BLaER1 treated with 17β-estradiol and CSF1 and Interleukin-3, amounts not matched to agents 10 nM and 100 nM (cell line): Measurements from ENCODE around the gene FKBP3.

Experiments used
- H3K27ac ChIP-seq, 11 experiments: shearing (Covaris generic); formaldehyde crosslinking; 2 replicates each; pipeline ENCODE4 v1.8.1; 2022
- H3K27me3 ChIP-seq, 11 experiments: shearing (Covaris generic); formaldehyde crosslinking; 2 replicates each; pipeline ENCODE4 v1.8.1; 2022
- H3K36me3 ChIP-seq, 11 experiments: shearing (Covaris generic); formaldehyde crosslinking; 2 replicates each; pipeline ENCODE4 v1.8.1; 2022
- H3K4me1 ChIP-seq, 10 experiments: shearing (Covaris generic); formaldehyde crosslinking; 2 replicates each; pipeline ENCODE4 v1.8.1; 2022
- H3K4me2 ChIP-seq, 11 experiments: shearing (Covaris generic); formaldehyde crosslinking; 2 replicates each; pipeline ENCODE4 v1.8.1; 2022
- H3K4me3 ChIP-seq, 10 experiments: shearing (Covaris generic); formaldehyde crosslinking; 2 replicates each; pipeline ENCODE4 v1.8.1; 2022
- H3K9ac ChIP-seq, 11 experiments: shearing (Covaris generic); formaldehyde crosslinking; 2 replicates each; pipeline ENCODE4 v1.8.1; 2022
- H3K9me3 ChIP-seq, 11 experiments: shearing (Covaris generic); formaldehyde crosslinking; replicated peaks in 1 of 11; 2 replicates each; pipeline ENCODE4 v1.8.1; 2022
- H4K20me1 ChIP-seq, 11 experiments: shearing (Covaris generic); formaldehyde crosslinking; 2 replicates each; pipeline ENCODE4 v1.8.1; 2022
- Cebpa-rat ChIP-seq, 11 experiments: shearing (Covaris generic); IDR thresholded peaks; 2 replicates each; pipeline ENCODE4 v1.8.1; 2022

FKBP3 gene

GRCh38 chr14:45078323-45078722 lies 56.0 kb downstream of the FKBP3 start:
- Histone ChIP-seq H3K4me3 (no peak overlapping the region), H3K9me3 (peaks cover 0 to 12% (median 0%) of the 10 kb centered on the region in 11 experiments; a peak in 7 of 22 replicates), H3K36me3 (peaks cover 0 to 5% (median 0%) of the 10 kb centered on the region in 11 experiments; a peak in 2 of 22 replicates), H4K20me1 (no peaks in the 10 kb centered on the region), H3K27me3 (no peaks in the 10 kb centered on the region), H3K27ac (no peak overlapping the region), H3K9ac (no peak overlapping the region), H3K4me2 (no peak overlapping the region), H3K4me1 (peaks cover 0 to 3% (median 2%) of the 10 kb centered on the region in 10 experiments; a peak in 6 of 20 replicates)
- TF ChIP-seq Cebpa-rat (IDR thresholded peaks at IDR 0.05), result no peak

GRCh38 chr14:45073231-45073879 lies 60.9 kb downstream of the FKBP3 start:
- Histone ChIP-seq H4K20me1 (no peaks in the 10 kb centered on the region), H3K4me3 (no peak overlapping the region), H3K4me2 (no peak overlapping the region), H3K27me3 (no peaks in the 10 kb centered on the region), H3K27ac (no peak overlapping the region), H3K9ac (no peak overlapping the region), H3K4me1 (no peaks in the 10 kb centered on the region), H3K36me3 (peaks cover 0 to 6% (median 4%) of the 10 kb centered on the region in 11 experiments; a peak in 6 of 22 replicates), H3K9me3 (no peaks in the 10 kb centered on the region)
- no peak for TF ChIP-seq Cebpa-rat (IDR thresholded peaks at IDR 0.05)

GRCh38 chr14:45072126-45072525 lies 62.2 kb downstream of the FKBP3 start:
- Histone ChIP-seq H3K4me1 (no peaks in the 10 kb centered on the region), H3K4me2 (no peak overlapping the region), H3K36me3 (peaks cover 0 to 6% (median 4%) of the 10 kb centered on the region in 11 experiments; a peak in 6 of 22 replicates), H4K20me1 (no peaks in the 10 kb centered on the region), H3K9me3 (no peaks in the 10 kb centered on the region), H3K9ac (no peak overlapping the region), H3K27me3 (no peaks in the 10 kb centered on the region), H3K27ac (no peak overlapping the region), H3K4me3 (no peak overlapping the region)
- TF ChIP-seq Cebpa-rat (IDR thresholded peaks at IDR 0.05), result 0 out of 22 replicates have a peak, but pooled peaks of 1 of the 11 experiments have one; percentile 6

- Histone ChIP-seq H3K4me1 (no peaks in the 10 kb centered on the region), H3K9ac (no peak overlapping the region), H4K20me1 (no peaks in the 10 kb centered on the region), H3K9me3 (no peaks in the 10 kb centered on the region), H3K4me2 (no peak overlapping the region), H3K27ac (no peak overlapping the region), H3K27me3 (no peaks in the 10 kb centered on the region), H3K4me3 (no peak overlapping the region), H3K36me3 (peaks cover 0 to 6% (median 4%) of the 10 kb centered on the region in 11 experiments; a peak in 7 of 22 replicates)
- TF ChIP-seq Cebpa-rat (IDR thresholded peaks at IDR 0.05), result no peak
These were observed 64.1 kb downstream of the FKBP3 start for GRCh38 chr14:45070215-45070614.

GRCh38 chr14:45068396-45068795 lies 65.9 kb downstream of the FKBP3 start:
- no peak overlapping the region for H3K4me2 ChIP-seq
- H3K4me3 ChIP-seq, result no peak overlapping the region
- H3K9me3 ChIP-seq, result no peaks in the 10 kb centered on the region
- H3K36me3 ChIP-seq, result peaks cover 0 to 6% (median 4%) of the 10 kb centered on the region in 11 experiments; a peak in 7 of 22 replicates
- TF ChIP-seq Cebpa-rat (IDR thresholded peaks at IDR 0.05), result no peak
- H3K27me3 ChIP-seq, result no peaks in the 10 kb centered on the region
- H3K4me1 ChIP-seq, result no peaks in the 10 kb centered on the region
- no peak overlapping the region for H3K27ac ChIP-seq
- no peaks in the 10 kb centered on the region for H4K20me1 ChIP-seq
- H3K9ac ChIP-seq, result no peak overlapping the region

- no peak overlapping the region for H3K27ac ChIP-seq
- no peak overlapping the region for H3K4me2 ChIP-seq
- no peaks in the 10 kb centered on the region for H3K27me3 ChIP-seq
- TF ChIP-seq Cebpa-rat (IDR thresholded peaks at IDR 0.05), result no peak
- no peak overlapping the region for H3K4me3 ChIP-seq
- H3K36me3 ChIP-seq, result peaks cover 0 to 6% (median 0%) of the 10 kb centered on the region in 11 experiments; a peak in 4 of 22 replicates
- no peaks in the 10 kb centered on the region for H3K4me1 ChIP-seq
- no peak overlapping the region for H3K9ac ChIP-seq
- H4K20me1 ChIP-seq, result no peaks in the 10 kb centered on the region
- H3K9me3 ChIP-seq, result no peaks in the 10 kb centered on the region
These were observed 67.6 kb downstream of the FKBP3 start for GRCh38 chr14:45066667-45067066.

GRCh38 chr14:45065956-45066355 lies 68.3 kb downstream of the FKBP3 start:
- Histone ChIP-seq H3K9ac (no peak overlapping the region), H4K20me1 (no peaks in the 10 kb centered on the region), H3K36me3 (peaks cover 0 to 6% (median 0%) of the 10 kb centered on the region in 11 experiments; a peak in 4 of 22 replicates), H3K9me3 (no peaks in the 10 kb centered on the region), H3K27ac (no peak overlapping the region), H3K4me3 (no peak overlapping the region), H3K27me3 (no peaks in the 10 kb centered on the region), H3K4me1 (no peaks in the 10 kb centered on the region), H3K4me2 (no peak overlapping the region)
- no peak for TF ChIP-seq Cebpa-rat (IDR thresholded peaks at IDR 0.05)
